NCI-H2107 treated with DMSO at 0.1 percent for 48 hours (cell line): Measurements from ENCODE around the gene RALA.
"Not testable (repeated sequence)": the region's sequence is repeated elsewhere in the genome, so short reads cannot be mapped to it uniquely, and the experiment has no call there.

Experiments
- DNase-seq: peaks from one replicate; lab custom pipeline; 2025; ENCODE audit not compliant: unreplicated experiment; lab: John Stamatoyannopoulos, UW

RALA gene

GRCh38 chr7:39645482-39646407 lies 22.4 kb downstream of the RALA start:
- no peak for DNase-seq

DNA sequence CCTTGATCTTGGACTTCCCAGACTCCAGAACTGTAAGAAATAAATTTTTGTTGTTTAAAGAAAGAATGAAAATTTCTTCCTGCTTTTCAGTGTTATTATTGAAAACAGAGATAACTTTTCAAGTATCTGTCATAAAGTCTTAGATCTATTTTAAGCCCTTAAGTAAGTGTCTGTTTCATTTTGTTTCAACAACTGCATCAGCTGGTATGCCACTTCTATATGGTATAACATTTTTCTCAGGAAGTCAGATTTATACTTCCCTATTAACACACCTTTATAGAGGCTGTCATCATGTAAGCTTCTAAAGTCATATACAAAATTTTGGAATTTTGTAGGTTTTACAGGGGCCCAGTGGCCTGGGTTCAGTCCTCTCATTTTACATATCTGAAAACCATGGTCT lies 24.4 kb downstream of the RALA start:
- DNase-seq: no peak

DNA sequence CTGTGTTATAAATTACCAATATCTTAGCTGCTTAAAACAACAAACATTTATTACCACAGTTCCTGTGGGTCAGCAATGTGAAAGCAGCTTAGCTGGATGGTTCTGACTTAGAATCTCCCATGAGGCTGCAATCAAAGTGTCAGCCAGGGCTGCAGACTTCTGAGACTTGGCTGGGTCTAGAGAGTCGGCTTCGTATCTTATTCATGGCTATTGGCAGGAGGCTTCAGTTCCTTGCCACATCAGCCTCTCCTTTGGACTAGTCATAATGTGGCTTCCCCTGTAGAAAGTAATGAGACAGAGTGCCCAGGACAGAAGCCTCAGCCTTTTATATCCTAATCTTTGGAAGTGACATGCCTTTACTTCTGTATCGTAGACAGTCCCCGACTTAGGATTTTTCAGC lies 27.3 kb downstream of the RALA start:
- no peak for DNase-seq

- no peak for DNase-seq
Measured at GRCh38 chr7:39651265-39651664, 27.9 kb downstream of the RALA start.

DNA sequence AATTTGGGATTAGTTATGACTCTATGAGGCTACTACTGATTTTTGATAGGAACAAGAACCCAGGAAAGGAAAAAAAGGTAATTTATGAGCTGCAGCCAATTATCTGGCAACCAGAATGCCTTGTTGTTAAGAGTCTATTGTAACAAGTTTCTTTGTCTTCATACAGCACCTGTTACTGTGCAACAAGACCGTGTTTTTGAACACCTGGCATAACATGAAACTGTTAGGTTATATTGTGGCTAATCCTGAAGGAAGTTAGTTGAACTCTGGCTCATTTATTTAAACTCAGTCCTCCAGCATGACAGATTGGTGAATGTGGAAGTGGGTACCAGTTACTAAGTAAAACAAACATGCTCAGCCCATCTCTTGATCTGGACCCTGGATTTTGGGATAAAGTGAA lies 33.0 kb downstream of the RALA start:
- DNase-seq: peak; percentile 90

DNA sequence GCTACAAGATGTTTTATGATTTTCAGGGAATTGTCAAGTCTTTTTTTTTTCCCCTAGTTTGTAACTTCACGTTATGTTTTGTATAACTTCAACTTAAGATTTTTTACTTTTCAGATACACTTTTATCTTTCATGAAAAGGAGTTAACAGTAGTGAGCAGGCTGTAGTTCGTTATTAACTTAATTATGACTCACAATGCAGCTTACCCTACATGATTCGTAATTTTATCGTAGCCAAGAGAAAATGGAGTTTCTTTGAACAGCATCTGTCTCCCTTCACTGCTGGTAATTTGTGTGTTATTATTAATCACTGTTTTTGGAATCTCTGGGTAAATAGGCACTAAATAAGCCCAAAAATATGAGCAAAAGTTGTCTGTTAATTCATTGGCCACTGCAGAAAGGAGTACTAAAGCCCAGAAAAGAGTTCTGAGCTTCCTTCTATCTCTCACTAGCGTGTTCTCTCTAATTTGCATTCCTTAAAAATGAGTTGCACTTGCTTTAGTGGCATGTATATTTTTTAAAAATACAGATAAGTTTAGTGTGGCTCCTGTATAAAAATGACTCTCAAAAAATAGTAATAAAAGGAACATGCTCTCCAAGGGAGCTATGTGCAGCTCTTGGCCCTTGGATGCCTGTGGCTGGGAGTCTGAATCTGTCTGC lies 36.1 kb downstream of the RALA start:
- no peak for DNase-seq

DNA sequence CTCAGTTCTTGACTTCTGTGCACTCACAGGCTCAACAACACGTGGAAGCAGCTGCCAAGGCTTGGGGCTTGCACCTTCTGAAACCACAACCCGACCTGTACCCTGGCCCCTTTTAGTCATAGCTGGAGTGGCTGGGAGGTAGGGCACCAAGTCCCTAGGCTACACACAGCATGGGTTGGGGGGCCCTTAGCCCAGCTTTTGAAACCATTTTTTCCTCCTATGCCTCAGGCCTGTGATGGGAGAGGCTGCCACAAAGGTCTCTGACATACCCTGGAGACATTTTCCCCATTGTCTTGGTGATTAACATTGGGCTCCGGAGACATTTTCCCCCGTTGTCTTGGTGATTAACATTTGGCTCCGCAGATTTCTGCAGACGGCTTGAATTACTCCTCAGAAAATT lies 38.6 kb downstream of the RALA start:
- DNase-seq: no peak

GRCh38 chr7:39663263-39663662 lies 39.9 kb downstream of the RALA start:
- no peak for DNase-seq

- DNase-seq: no peak
Measured at GRCh38 chr7:39664057-39664456, 40.7 kb downstream of the RALA start.

DNA sequence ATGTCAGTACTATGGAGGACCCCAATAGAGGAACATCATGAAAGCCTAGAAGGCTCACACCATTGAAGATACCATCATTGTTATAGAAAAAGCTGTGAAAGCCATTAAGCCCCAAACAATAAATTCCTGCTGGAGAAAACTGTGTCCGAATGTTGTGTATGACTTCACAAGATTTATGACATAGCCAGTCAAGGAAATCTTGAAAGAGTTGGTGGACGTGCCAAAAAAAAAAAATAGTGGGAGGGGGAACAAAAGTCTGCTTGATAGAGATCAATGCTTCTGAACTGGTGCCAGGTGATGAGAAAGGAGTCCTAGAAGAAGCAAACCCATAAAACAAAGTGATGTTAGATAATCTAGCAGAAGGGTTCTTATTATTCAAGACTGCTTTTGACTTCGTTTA lies 41.2 kb downstream of the RALA start:
- no peak for DNase-seq

GRCh38 chr7:39666562-39666961 lies 43.2 kb downstream of the RALA start:
- DNase-seq: no peak

GRCh38 chr7:39667341-39667923 lies 44.1 kb downstream of the RALA start:
- no peak for DNase-seq

GRCh38 chr7:39668280-39668679 lies 44.9 kb downstream of the RALA start:
- not testable (repeated sequence) for DNase-seq

GRCh38 chr7:39670052-39670451 lies 46.7 kb downstream of the RALA start:
- DNase-seq: no peak

DNA sequence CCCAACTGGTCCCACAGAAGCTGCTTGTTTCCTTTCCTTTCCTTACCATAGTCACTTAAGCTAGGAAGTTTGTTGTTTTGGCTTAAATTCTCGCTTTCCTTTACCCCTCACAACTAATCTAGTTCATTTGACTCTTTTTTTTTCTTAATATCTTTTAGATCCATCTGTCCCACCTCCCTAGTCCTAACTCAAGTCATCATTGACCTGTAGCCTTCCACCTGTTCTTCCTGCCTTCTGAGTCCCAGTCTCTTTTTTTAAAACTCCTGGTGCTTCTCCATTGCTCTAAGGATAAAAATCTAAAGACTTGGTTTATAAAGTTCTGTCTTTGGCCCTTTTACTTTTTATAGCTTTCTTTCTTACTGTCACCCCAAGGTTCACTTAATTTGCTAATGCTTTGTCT lies 47.6 kb downstream of the RALA start:
- no peak for DNase-seq

- no peak for DNase-seq
Measured at GRCh38 chr7:39672176-39672575, 48.8 kb downstream of the RALA start.

GRCh38 chr7:39673868-39674267 lies 50.5 kb downstream of the RALA start:
- no peak for DNase-seq

- no peak for DNase-seq
Measured at GRCh38 chr7:39674406-39674805, 51.0 kb downstream of the RALA start.

DNA sequence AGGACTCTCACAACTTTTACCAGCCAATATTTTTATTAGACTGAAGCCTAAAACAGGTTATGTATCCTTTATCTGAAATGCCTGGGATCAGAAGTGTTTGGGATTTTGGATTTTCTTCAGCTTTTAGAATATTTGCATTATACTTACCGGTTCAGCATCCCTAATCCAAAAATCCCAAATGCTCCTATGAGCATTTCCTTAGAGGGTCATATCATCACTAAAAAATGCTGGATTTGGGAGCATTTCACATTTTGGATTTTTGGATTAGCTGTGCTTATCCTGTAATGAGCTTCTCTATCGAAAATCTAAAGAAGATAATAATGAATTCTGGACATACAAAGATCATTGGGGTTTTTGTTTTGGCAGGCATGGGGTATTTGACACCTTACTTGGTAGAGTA lies 53.0 kb downstream of the RALA start:
- no peak for DNase-seq

GRCh38 chr7:39678930-39679709 lies 55.7 kb downstream of the RALA start:
- DNase-seq: no peak

- DNase-seq: not testable (repeated sequence)
Measured at GRCh38 chr7:39679874-39680273, 56.5 kb downstream of the RALA start.
